H1 (cell line): ENCODE data around the gene TAF10. TPM values are rescaled to one million over a fixed set of nuclear protein-coding genes. Genes with fewer than 3 reads are reported as not detected.

Experiments
- CREB1 ChIP-seq: IDR thresholded peaks from 2 replicates; pipeline ENCODE4 v1.6.1; 2012; ENCODE audit warnings: inconsistent platforms
- HDAC2 ChIP-seq, 2 experiments: fragments of 300-600 bp in 1 of 2; sonication (generic) in 1 of 2; IDR thresholded peaks; 2 replicates each; pipeline ENCODE4 v1.6.1; 2011 to 2012; ENCODE audit warnings: low read depth in 2 of 2, low read length in 2 of 2, mild to moderate bottlenecking in 2 of 2, moderate library complexity in 2 of 2, borderline replicate concordance in 1 of 2, inconsistent platforms in 1 of 2
- KDM5A ChIP-seq: fragments of 200-600 bp; IDR thresholded peaks from 2 replicates; pipeline ENCODE4 v1.7.1; 2012; ENCODE audit warnings: mild to moderate bottlenecking, low read length, inconsistent platforms, mixed read lengths
- polyA plus RNA-seq, 7 experiments: library from polyadenylated mRNA; depleted of rRNA in 3 of 7; stranded (reverse) in 5 of 7; unstranded in 2 of 7; fragments of >200 nt in 5 of 7; fragments of 200-250 nt in 2 of 7; gene quantifications; 1 replicate in 5 of 7; 2 replicates in 1 of 7; 4 replicates in 1 of 7; pipeline versions ENCODE4 v1.2.1 to v1.2.3, GENCODE V29; 2011 to 2013; ENCODE audit warnings: missing spikeins in 2 of 7, mixed read lengths in 2 of 7
- total RNA-seq: library from RNA; stranded (reverse); fragmentation: NEBNext Ultra II Directional; extraction: Animal tissue kit (Norgen Biotek cat#: 25700); gene quantifications from 2 replicates; pipeline ENCODE4 v1.2.1, GENCODE V29; 2021

The TAF10 gene
- total and polyA plus RNA-seq, 2 of the 8 experiments (the other 6 are each of a cell fraction or from before 2014, with no cell fraction given): 128 to 213 TPM

DNA sequence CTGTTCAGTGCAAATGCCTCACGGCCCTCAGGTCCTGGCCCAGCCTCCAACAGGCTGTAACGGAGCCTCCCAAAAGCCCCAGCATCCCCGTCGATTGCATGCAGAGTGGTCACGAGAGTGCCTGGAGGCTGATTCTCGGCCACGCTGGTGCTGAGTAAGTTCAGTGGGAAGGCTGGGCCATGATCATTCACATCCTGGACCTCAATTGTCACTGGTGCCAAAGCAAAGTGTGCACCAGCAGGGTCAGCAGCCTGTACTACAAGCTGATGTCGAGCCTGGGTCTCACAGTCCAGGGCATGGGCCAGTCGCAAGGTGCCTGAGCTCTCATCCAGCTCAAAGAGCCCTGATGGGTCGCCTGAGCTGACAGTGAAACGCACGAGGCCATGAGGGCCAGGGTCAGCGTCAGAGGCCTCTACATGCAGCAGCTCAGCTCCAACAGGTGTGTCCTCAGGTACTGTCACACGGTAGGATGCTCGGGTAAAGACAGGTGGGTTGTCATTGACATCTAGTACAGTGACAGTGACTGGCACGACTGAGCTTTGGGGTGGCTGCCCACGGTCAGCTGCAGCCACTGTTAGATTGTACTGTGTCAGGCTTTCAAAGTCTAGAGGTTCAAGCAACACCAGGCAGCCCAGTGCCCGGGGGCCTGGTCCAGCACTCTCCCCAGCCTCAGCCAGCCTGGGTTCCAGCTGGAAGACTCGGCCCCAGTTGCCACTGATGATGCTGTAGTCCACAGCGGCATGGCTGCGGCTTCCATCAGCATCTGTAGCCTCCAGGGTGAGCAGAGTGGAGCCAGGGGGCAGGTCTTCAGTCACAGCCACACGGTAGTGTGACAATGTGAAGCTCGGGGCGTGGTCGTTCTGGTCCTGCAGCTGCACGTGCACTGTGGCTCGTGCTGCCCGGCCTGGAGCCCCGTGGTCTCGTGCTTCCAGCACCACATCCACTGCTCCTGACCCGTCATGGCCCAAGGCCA lies 11.7 kb upstream of the TAF10 start (continued):
- TF ChIP-seq HDAC2 (IDR thresholded peaks at IDR 0.05; ENCODE audit: borderline replicate concordance in 1 of 2, low read depth in 2 of 2, low read length in 2 of 2) (no peak), CREB1 (no peak), KDM5A (no peak)
